ENCODE measurements around the gene PTS. TPM values are rescaled to one million over a fixed set of nuclear protein-coding genes. Genes with fewer than 3 reads are reported as not detected.

The PTS gene
- total RNA-seq, 2 donors from 2014 or later, result 18.6 to 63.6 TPM

- Mint-ChIP-seq H3K36me3 (no peaks in the 10 kb centered on the region), H3K27ac (no peak overlapping the region), H3K9me3 (no peaks in the 10 kb centered on the region)
- ATAC-seq, result no peak
- no peak for DNase-seq (ENCODE audit: low spot score in 2 of 2)
Observed at GRCh38 chr11:112273066-112273465, 46.8 kb downstream of the PTS start.

- Mint-ChIP-seq H3K27ac (no peak overlapping the region), H3K9me3 (no peaks in the 10 kb centered on the region), H3K36me3 (no peaks in the 10 kb centered on the region)
- ATAC-seq (no peak), DNase-seq (ENCODE audit: low spot score in 2 of 2) (no peak)
Observed at GRCh38 chr11:112274007-112274783, 48.0 kb downstream of the PTS start.

DNA sequence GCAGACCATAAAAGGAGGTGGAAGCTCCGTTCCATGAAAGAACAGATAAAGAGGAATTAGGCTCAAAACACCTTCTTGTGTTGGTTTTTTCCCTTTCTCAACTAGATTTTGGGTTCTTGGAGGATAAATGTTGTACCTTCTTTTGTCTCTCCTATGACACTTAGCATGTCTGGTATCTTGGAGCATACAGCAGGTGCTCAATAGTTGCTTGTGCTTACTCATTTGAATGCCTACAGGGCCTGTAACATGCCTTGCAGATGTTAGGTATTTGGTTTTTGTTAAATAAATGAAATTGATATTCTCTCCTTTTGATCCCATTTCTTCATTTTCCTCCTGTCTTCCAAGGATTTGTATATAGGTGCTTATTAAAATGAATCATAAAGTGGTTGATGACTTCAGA is 50.8 kb downstream of the PTS start:
- H3K9me3 Mint-ChIP-seq, result no peaks in the 10 kb centered on the region
- H3K36me3 Mint-ChIP-seq, result no peaks in the 10 kb centered on the region
- ATAC-seq (no peak), DNase-seq (ENCODE audit: low spot score in 2 of 2) (no peak)
- no peak overlapping the region for H3K27ac Mint-ChIP-seq

- no peak overlapping the region for H3K27ac Mint-ChIP-seq
- no peaks in the 10 kb centered on the region for H3K9me3 Mint-ChIP-seq
- ATAC-seq (no peak), DNase-seq (ENCODE audit: low spot score in 2 of 2) (no peak)
- H3K36me3 Mint-ChIP-seq, result no peaks in the 10 kb centered on the region
Observed at GRCh38 chr11:112277941-112278340, 51.7 kb downstream of the PTS start.

- H3K9me3 Mint-ChIP-seq, result no peaks in the 10 kb centered on the region
- no peak for DNase-seq (ENCODE audit: low spot score in 2 of 2)
- H3K36me3 Mint-ChIP-seq, result no peaks in the 10 kb centered on the region
Observed at GRCh38 chr11:112278803-112279202, 52.6 kb downstream of the PTS start.

GRCh38 chr11:112279901-112280267 is 53.7 kb downstream of the PTS start:
- H3K27ac Mint-ChIP-seq, result peak overlapping the region in 1 of 2 donors; percentile 81
- no peaks in the 10 kb centered on the region for H3K36me3 Mint-ChIP-seq
- no peaks in the 10 kb centered on the region for H3K9me3 Mint-ChIP-seq
- peak; percentile 68 to 82 for DNase-seq (ENCODE audit: low spot score in 2 of 2)
- ATAC-seq, result peak; percentile 63 to 68

More at GRCh38 chr11:112278803-112279202, 52.6 kb downstream of the PTS start:
- no peak overlapping the region for H3K27ac Mint-ChIP-seq
- no peak for ATAC-seq

GRCh38 chr11:112280268-112281126 is 54.3 kb downstream of the PTS start:
- DNase-seq (ENCODE audit: low spot score in 2 of 2), result peak; percentile 70 to 72
- Mint-ChIP-seq H3K9me3 (no peaks in the 10 kb centered on the region), H3K36me3 (no peaks in the 10 kb centered on the region), H3K27ac (peak overlapping the region; percentile 17 to 81)
- ATAC-seq, result peak; percentile 91 to 92

GRCh38 chr11:112281726-112282125 is 55.5 kb downstream of the PTS start:
- H3K9me3 Mint-ChIP-seq, result no peaks in the 10 kb centered on the region
- ATAC-seq (no peak), DNase-seq (ENCODE audit: low spot score in 2 of 2) (no peak)
- no peak overlapping the region for H3K27ac Mint-ChIP-seq
- no peaks in the 10 kb centered on the region for H3K36me3 Mint-ChIP-seq

Other genes starting within 250 kb of the PTS start
- 10 to 100 TPM; 37.4 to 46.4 TPM for gene DLAT, start 201.0 kb upstream of the PTS start, total RNA-seq
- 1 to 10 TPM; 1.2 to 2.5 TPM for gene PIH1D2, start 152.4 kb upstream of the PTS start, total RNA-seq
- 10 to 100 TPM; 16.9 to 20.1 TPM for gene NKAPD1, start 152.1 kb upstream of the PTS start, total RNA-seq
- gene TIMM8B, start 139.7 kb upstream of the PTS start, total RNA-seq, result 10 to 100 TPM; 33.5 to 49.4 TPM
- gene SDHD, start 139.6 kb upstream of the PTS start, total RNA-seq, result 100 to 1,000 TPM; 106 to 115 TPM
- gene IL18, start 62.3 kb upstream of the PTS start, total RNA-seq, result not detected
- gene TEX12, start 59.1 kb upstream of the PTS start, total RNA-seq, result under 1 TPM in 1 of 2 donors, not detected in 1; 0.29 TPM
- gene BCO2, start 50.9 kb upstream of the PTS start, total RNA-seq, result 1 to 10 TPM; 3.6 to 5.3 TPM
- not detected for gene PLET1, start 34.4 kb downstream of the PTS start, total RNA-seq